Measurements from ENCODE around the gene ALAS1. TPM values are rescaled to one million over a fixed set of nuclear protein-coding genes. Genes with fewer than 3 reads are reported as not detected.

ALAS1 gene
- total and polyA plus RNA-seq, 2 donors (not counting 3 experiments of a cell fraction or from before 2014, with no cell fraction given) = 45.1 to 72.1 TPM

DNA sequence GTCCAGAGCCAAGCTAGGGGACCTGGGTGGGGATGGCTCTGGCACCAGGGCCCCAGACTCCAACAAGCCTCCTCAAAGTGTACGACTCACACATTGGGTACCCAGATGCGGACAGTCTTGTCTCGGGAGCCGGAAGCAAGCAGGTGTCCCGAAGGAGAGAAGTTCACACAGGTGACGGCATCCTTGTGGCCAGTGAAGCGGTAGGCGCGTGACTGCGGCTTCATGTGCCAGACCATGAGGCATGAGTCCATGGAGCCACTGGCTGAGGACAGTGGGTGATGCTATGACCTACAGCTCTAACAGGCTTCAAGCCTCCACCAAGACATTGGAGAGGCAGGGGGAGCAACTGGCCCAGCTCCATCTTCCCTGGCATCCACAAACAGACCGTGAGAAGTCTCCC, 48.2 kb upstream of the ALAS1 start:
- FAIRE-seq (no peak), DNase-seq (ENCODE audit: low read depth, low spot score) (no peak)
- peaks cover 3% of the 10 kb centered on the region for H3K79me2 ChIP-seq (ENCODE audit: control insufficient read depth, insufficient read depth, low read length)
- no peak overlapping the region for H3K27ac ChIP-seq (ENCODE audit: insufficient read depth, low read depth, low read length)
- H3K9me3 ChIP-seq (replicated peaks; ENCODE audit: control insufficient read depth, insufficient read depth, low read length) = no peaks in the 10 kb centered on the region
- no peak overlapping the region for H3K4me2 ChIP-seq (ENCODE audit: insufficient read depth, low read length)
- H3K4me3 ChIP-seq (replicated peaks in 1 of 3; ENCODE audit: insufficient read depth in 1 of 3, low read depth in 1 of 3, low read length in 3 of 3) = no peak overlapping the region
- H4K20me1 ChIP-seq (replicated peaks; ENCODE audit: control insufficient read depth, extremely low read depth, insufficient read depth, low read length) = no peaks in the 10 kb centered on the region
- dilution Hi-C loops (cut with MboI; ENCODE audit: extremely low pct_ligation_motif_present, low sequenced_read_pairs) (loop anchor here (10.0 kb wide), 1 partner anchor 155 kb away; the partner anchor contains the start of gene RPL29), intact Hi-C loops (cut with micrococcal nuclease) (loop anchor here (5.0 kb wide), 1 partner anchor 128 kb away; the partner anchor contains the start of gene WDR82)
- CTCF ChIA-PET = interaction anchor here (0.9 to 1.8 kb wide), 3 partner anchors 96 to 208 kb away, joined by 3 to 4 read pairs (median 3); partner anchors contain the start of gene RRP9
- BruUV-seq (replicated peaks) = no TSS peak
- POLR2A ChIA-PET = no interaction called here
- peaks cover 0 to 11% of the 10 kb centered on the region in 2 experiments for H3K36me3 ChIP-seq (ENCODE audit: control insufficient read depth in 2 of 2, extremely low read depth in 1 of 2, insufficient read depth in 2 of 2, low read length in 2 of 2)
- TF ChIP-seq POLR2AphosphoS5 (IDR thresholded peaks at IDR 0.05; ENCODE audit: insufficient read depth, low read depth, low read length) = no peak
- TF ChIP-seq EZH2 (IDR thresholded peaks at IDR 0.05; ENCODE audit: borderline replicate concordance, low read depth, low read length, severe bottlenecking) = no peak
- TF ChIP-seq, protein P1, sequence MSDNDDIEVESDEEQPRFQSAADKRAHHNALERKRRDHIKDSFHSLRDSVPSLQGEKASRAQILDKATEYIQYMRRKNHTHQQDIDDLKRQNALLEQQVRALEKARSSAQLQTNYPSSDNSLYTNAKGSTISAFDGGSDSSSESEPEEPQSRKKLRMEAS (IDR thresholded peaks at IDR 0.05; ENCODE audit: insufficient read depth, insufficient read length) = no peak
- TF ChIP-seq POLR2A (IDR thresholded peaks at IDR 0.05; ENCODE audit: low read depth, low read length) = no peak
- TF ChIP-seq GATA2 (IDR thresholded peaks at IDR 0.05; ENCODE audit: insufficient read depth, insufficient read length, low read depth, low read length) = no peak
- no peak for TF ChIP-seq MYC (IDR thresholded peaks at IDR 0.05; ENCODE audit: low read depth, low read length)
- TF ChIP-seq, protein P2, sequence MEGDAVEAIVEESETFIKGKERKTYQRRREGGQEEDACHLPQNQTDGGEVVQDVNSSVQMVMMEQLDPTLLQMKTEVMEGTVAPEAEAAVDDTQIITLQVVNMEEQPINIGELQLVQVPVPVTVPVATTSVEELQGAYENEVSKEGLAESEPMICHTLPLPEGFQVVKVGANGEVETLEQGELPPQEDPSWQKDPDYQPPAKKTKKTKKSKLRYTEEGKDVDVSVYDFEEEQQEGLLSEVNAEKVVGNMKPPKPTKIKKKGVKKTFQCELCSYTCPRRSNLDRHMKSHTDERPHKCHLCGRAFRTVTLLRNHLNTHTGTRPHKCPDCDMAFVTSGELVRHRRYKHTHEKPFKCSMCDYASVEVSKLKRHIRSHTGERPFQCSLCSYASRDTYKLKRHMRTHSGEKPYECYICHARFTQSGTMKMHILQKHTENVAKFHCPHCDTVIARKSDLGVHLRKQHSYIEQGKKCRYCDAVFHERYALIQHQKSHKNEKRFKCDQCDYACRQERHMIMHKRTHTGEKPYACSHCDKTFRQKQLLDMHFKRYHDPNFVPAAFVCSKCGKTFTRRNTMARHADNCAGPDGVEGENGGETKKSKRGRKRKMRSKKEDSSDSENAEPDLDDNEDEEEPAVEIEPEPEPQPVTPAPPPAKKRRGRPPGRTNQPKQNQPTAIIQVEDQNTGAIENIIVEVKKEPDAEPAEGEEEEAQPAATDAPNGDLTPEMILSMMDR (IDR thresholded peaks at IDR 0.05; ENCODE audit: extremely low read depth in 1 of 2, insufficient read depth in 1 of 2, low read depth in 1 of 2, low read length in 2 of 2) = no peak
- no peak for TF ChIP-seq JUN (IDR thresholded peaks at IDR 0.05; ENCODE audit: borderline replicate concordance, insufficient read depth, insufficient read length, low read depth)
- TF ChIP-seq FOS (IDR thresholded peaks at IDR 0.05; ENCODE audit: borderline replicate concordance, insufficient read depth, low read length) = no peak
- no peak overlapping the region for H3K9ac ChIP-seq (replicated peaks; ENCODE audit: extremely low read depth, insufficient read depth, low read length)
- H3K27me3 ChIP-seq (ENCODE audit: control insufficient read depth in 2 of 2, insufficient read depth in 2 of 2, low read length in 2 of 2) = no peaks in the 10 kb centered on the region
- H3K9me1 ChIP-seq (replicated peaks; ENCODE audit: control insufficient read depth, extremely low read depth, insufficient read depth, low read length) = no peaks in the 10 kb centered on the region
- peaks cover 10% of the 10 kb centered on the region for H3K4me1 ChIP-seq (ENCODE audit: control insufficient read depth, extremely low read depth, insufficient read depth, low read length)
- no peak overlapping the region for H2AFZ ChIP-seq (ENCODE audit: low read depth, low read length)
